HepG2 (cell line): ENCODE measurements around the gene SLC6A16. TPM values are rescaled to one million over a fixed set of nuclear protein-coding genes. Genes with fewer than 3 reads are reported as not detected.

ENCODE experiments used
- ATAC-seq: fragments of 200-7000 bp; cut with Tn5 transposase; 3 replicates; pipeline ENCODE4 v1.9.1; 2020; ENCODE audit warnings: mild to moderate bottlenecking, moderate library complexity
- BruUV-seq: library from RNA; stranded (reverse); fragments of 400-500 nt; replicated peaks from 2 replicates; lab custom pipeline; 2021; lab: Mats Ljungman, UMichigan
- CTCF ChIA-PET: fragments of 300-600 bp; formaldehyde crosslinking; extraction: SDS; loops from one replicate; lab custom pipeline; 2021; ENCODE audit warnings: low total read pairs, inconsistent platforms, low intra/inter-chr PET ratio; lab: Yijun Ruan, JAX
- POLR2A ChIA-PET: fragments of 350-600 bp; sonication (Branson Sonifier 250); formaldehyde crosslinking; loops from one replicate; lab custom pipeline; 2020; ENCODE audit warnings: antibody characterized with exemption, inconsistent platforms; lab: Yijun Ruan, JAX
- DNase-seq: peaks from one replicate; pipeline ENCODE4 v3.0.0-alpha.2; 2015; ENCODE audit warnings: low spot score
- FAIRE-seq: peaks from 3 replicates; lab custom pipeline; 2011; peaks lifted over from hg19 to GRCh38; lab: Jason Lieb, UNC
- H2AFZ ChIP-seq: one replicate; pipeline ENCODE4 v1.6.1; 2011; ENCODE audit warnings: low read length, inconsistent platforms
- H3K27ac ChIP-seq: fragments of 300-600 bp; 3 replicates; pipeline ENCODE4 v1.8.0; 2011; ENCODE audit warnings: mixed run types, mild to moderate bottlenecking, mixed read lengths, low read length, inconsistent platforms; ENCODE audit not compliant: insufficient read depth; ENCODE audit errors: extremely low read length
- H3K27me3 ChIP-seq, 2 experiments: fragments of 200-600 bp in 1 of 2; 2 replicates in 1 of 2; 3 replicates in 1 of 2; pipeline versions ENCODE4 v1.6.0 to v1.8.0; 2011; ENCODE audit warnings: low read length in 2 of 2, mild to moderate bottlenecking in 2 of 2, moderate library complexity in 2 of 2, inconsistent platforms in 1 of 2; ENCODE audit not compliant: insufficient read depth in 2 of 2, control insufficient read depth in 1 of 2
- H3K36me3 ChIP-seq, 2 experiments: fragments of 200-600 bp in 1 of 2; replicated peaks in 1 of 2; 2 replicates in 1 of 2; 3 replicates in 1 of 2; pipeline versions ENCODE4 v1.5.1 to v1.8.0; 2011; ENCODE audit warnings: low read length in 2 of 2, inconsistent platforms in 1 of 2; ENCODE audit not compliant: insufficient read depth in 2 of 2, control insufficient read depth in 1 of 2
- H3K4me1 ChIP-seq: 2 replicates; pipeline ENCODE4 v1.5.1; 2012; ENCODE audit warnings: low read length, inconsistent platforms; ENCODE audit not compliant: insufficient read depth
- H3K4me2 ChIP-seq: 2 replicates; pipeline ENCODE4 v1.6.0; 2011; ENCODE audit warnings: low read depth, low read length, inconsistent platforms
- H3K4me3 ChIP-seq, 3 experiments: fragments of 200-600 bp in 1 of 3; sonication (generic), shearing (Covaris generic) in 1 of 3; replicated peaks in 1 of 3; 2 replicates each; pipeline ENCODE4 v1.5.1; 2011 to 2016; ENCODE audit warnings: low read length in 3 of 3, inconsistent platforms in 2 of 3, low read depth in 2 of 3, mild to moderate bottlenecking in 2 of 3, control low read depth in 1 of 3, mixed read lengths in 1 of 3; ENCODE audit not compliant: insufficient read depth in 1 of 3
- H3K79me2 ChIP-seq: one replicate; pipeline ENCODE4 v1.6.1; 2011; ENCODE audit warnings: low read length, inconsistent platforms; ENCODE audit not compliant: insufficient read depth
- H3K9ac ChIP-seq: 2 replicates; pipeline ENCODE4 v1.6.0; 2011; ENCODE audit warnings: mild to moderate bottlenecking, low read depth, low read length, inconsistent platforms; ENCODE audit not compliant: insufficient read depth
- H3K9me3 ChIP-seq: 2 replicates; pipeline ENCODE4 v1.5.1; 2012; ENCODE audit warnings: mild to moderate bottlenecking, low read length
- H4K20me1 ChIP-seq: 2 replicates; pipeline ENCODE4 v1.6.0; 2011; ENCODE audit warnings: inconsistent platforms, mild to moderate bottlenecking, low read length, moderate library complexity; ENCODE audit not compliant: insufficient read depth
- HCFC1 ChIP-seq: fragments of 150-350 bp; IDR thresholded peaks from 2 replicates; pipeline ENCODE4 v1.6.1; 2014; ENCODE audit warnings: low read depth, low read length
- RORA ChIP-seq: sonication (generic); formaldehyde crosslinking; IDR thresholded peaks from 2 replicates; pipeline ENCODE4 v1.5.0; 2020; ENCODE audit warnings: mild to moderate bottlenecking, missing genetic modification reagents, moderate library complexity
- TEAD3 ChIP-seq: optimal IDR thresholded peaks from 2 replicates; pipeline ENCODE3; 2016; ENCODE audit warnings: borderline replicate concordance
- TOPORS ChIP-seq: sonication (generic); formaldehyde crosslinking; IDR thresholded peaks from 2 replicates; pipeline ENCODE4 v1.8.0; 2023; ENCODE audit warnings: mild to moderate bottlenecking, missing genetic modification reagents
- ZBTB3 ChIP-seq: sonication (generic); formaldehyde crosslinking; IDR thresholded peaks from 2 replicates; pipeline ENCODE4 v1.4.0; 2020; ENCODE audit warnings: low read depth, mild to moderate bottlenecking, moderate library complexity, missing genetic modification reagents, borderline replicate concordance
- ZNF17 ChIP-seq: sonication (generic); formaldehyde crosslinking; IDR thresholded peaks from 2 replicates; pipeline ENCODE4 v1.5.0; 2020; ENCODE audit warnings: mild to moderate bottlenecking, missing genetic modification reagents
- ZNF180 ChIP-seq: sonication (generic); formaldehyde crosslinking; IDR thresholded peaks from 2 replicates; pipeline ENCODE4 v1.4.0; 2020; ENCODE audit warnings: low read depth, missing genetic modification reagents, borderline replicate concordance
- ZNF264 ChIP-seq: sonication (generic); formaldehyde crosslinking; IDR thresholded peaks from 2 replicates; pipeline ENCODE4 v1.4.0; 2020; ENCODE audit warnings: missing genetic modification reagents
- ZNF441 ChIP-seq: sonication (generic); formaldehyde crosslinking; IDR thresholded peaks from 2 replicates; pipeline ENCODE4 v1.7.0; 2021; ENCODE audit warnings: missing genetic modification reagents, borderline replicate concordance
- ZNF564 ChIP-seq: sonication (generic); formaldehyde crosslinking; IDR thresholded peaks from 2 replicates; pipeline ENCODE4 v1.8.1; 2023; ENCODE audit warnings: mild to moderate bottlenecking, missing genetic modification reagents
- ZNF660 ChIP-seq: sonication (generic); formaldehyde crosslinking; IDR thresholded peaks from 2 replicates; pipeline ENCODE4 v1.5.1; 2020; ENCODE audit warnings: mild to moderate bottlenecking, low read depth, missing genetic modification reagents, borderline replicate concordance
- ZSCAN20 ChIP-seq: sonication (generic); formaldehyde crosslinking; IDR thresholded peaks from 2 replicates; pipeline ENCODE4 v1.4.0; 2020; ENCODE audit warnings: missing genetic modification reagents, mild to moderate bottlenecking, borderline replicate concordance
- ZSCAN22 ChIP-seq: sonication (generic); formaldehyde crosslinking; IDR thresholded peaks from 2 replicates; pipeline ENCODE4 v1.4.0; 2020; ENCODE audit warnings: mild to moderate bottlenecking, missing genetic modification reagents
- WGBS: methylation state at CpG from one replicate; pipeline ENCODE4 v1.1.6; 2017; ENCODE audit warnings: low lambda C conversion rate; 5-methylcytosine and 5-hydroxymethylcytosine counted together
- in situ Hi-C: cut with HindIII; loops from 2 replicates; pipeline ENCODE4 v1.10.0; 2017; ENCODE audit warnings: low pct_unique_long_range_greater_than_20kb; ENCODE audit not compliant: extremely low pct_ligation_motif_present
- intact Hi-C: fragments of 100-400 bp; cut with micrococcal nuclease; formaldehyde crosslinking; loops from one replicate; pipeline ENCODE4 v1.10.0; 2022; ENCODE audit not compliant: unreplicated experiment
- polyA plus RNA-seq, 8 experiments: library from polyadenylated mRNA; depleted of rRNA in 3 of 8; stranded (reverse) in 7 of 8; unstranded in 1 of 8; fragments of >200 nt; fragmentation: Illumina TruSeq in 4 of 8; extraction: Trizol in 4 of 8; gene quantifications; 2 replicates each; pipeline versions ENCODE4 v1.2.1 to v1.2.3, GENCODE V29; 2011 to 2016; ENCODE audit warnings: low read depth in 4 of 8, missing spikeins in 1 of 8, mixed read lengths in 1 of 8; ENCODE audit not compliant: insufficient read depth in 1 of 8
- total RNA-seq, 5 experiments: library from RNA; depleted of rRNA; stranded (reverse); fragments of >200 nt; fragmentation: Illumina TruSeq; extraction: Trizol; gene quantifications; 2 replicates each; pipeline ENCODE4 v1.2.3, GENCODE V29; 2016; ENCODE audit warnings: low read depth in 1 of 5
- TF ChIP-seq, protein P1 (sequence below): sonication (generic); formaldehyde crosslinking; IDR thresholded peaks from 2 replicates; pipeline ENCODE4 v1.8.1; 2022; ENCODE audit warnings: mild to moderate bottlenecking, missing genetic modification reagents

SLC6A16 gene
- total and polyA plus RNA-seq, 2 of the 13 experiments (the other 11 are each of a cell fraction or from before 2014, with no cell fraction given) = 0.07 to 0.18 TPM

DNA sequence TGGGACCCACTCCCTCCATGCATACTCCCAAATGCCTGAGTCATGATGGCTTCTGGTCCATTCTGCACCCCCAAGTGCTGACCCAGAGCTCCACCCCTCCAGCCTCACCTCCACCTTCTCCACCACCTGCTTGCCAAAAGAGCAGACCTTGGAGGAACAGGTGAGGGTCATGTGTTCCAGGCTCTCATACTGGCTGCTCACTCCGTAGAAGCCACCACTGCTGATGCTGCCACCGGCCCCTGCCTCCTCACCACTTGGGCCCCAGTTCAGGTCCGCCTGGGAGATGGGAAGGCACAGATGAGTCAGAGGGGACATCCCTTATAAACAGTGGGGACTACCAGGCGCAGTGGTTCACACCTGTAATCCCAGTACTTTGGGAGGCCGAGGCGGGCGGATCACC, 18.1 kb upstream of the SLC6A16 start (continued):
- TF ChIP-seq ZNF180 (CRISPR knock-in tag) (no peak), ZNF564 (CRISPR knock-in tag) (no peak)
- TF ChIP-seq, protein P1, sequence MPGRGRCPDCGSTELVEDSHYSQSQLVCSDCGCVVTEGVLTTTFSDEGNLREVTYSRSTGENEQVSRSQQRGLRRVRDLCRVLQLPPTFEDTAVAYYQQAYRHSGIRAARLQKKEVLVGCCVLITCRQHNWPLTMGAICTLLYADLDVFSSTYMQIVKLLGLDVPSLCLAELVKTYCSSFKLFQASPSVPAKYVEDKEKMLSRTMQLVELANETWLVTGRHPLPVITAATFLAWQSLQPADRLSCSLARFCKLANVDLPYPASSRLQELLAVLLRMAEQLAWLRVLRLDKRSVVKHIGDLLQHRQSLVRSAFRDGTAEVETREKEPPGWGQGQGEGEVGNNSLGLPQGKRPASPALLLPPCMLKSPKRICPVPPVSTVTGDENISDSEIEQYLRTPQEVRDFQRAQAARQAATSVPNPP = no peak

DNA sequence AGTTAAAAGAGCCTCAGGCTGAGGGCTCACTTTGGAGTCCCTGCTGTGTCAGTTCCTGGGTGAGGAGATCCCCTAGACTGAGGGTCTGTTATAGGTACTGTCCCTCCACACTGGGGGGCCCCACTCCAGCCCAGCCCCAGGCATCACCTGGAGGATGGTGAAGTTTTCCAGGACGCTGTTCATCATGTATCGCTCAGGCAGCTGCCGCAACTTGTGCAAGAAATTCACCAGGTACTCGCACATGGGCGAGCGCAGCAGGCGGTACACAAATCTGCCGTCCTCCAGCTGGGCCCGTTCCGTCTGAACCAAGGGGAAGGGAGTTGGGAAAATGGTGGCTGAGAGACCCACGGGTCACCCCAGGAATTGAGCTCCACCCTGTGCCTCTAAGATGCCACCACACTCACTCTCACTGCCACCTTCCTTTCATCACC, 17.3 kb upstream of the SLC6A16 start:
- Histone ChIP-seq H3K36me3 (peaks cover 5 to 6% of the 10 kb centered on the region in 2 experiments; a peak in 2 of 5 replicates), H3K4me3 (no peak overlapping the region), H3K9ac (no peak overlapping the region), H3K27me3 (no peaks in the 10 kb centered on the region), H3K79me2 (no peaks in the 10 kb centered on the region), H3K4me1 (peaks cover 15% of the 10 kb centered on the region), H3K27ac (no peak overlapping the region), H3K4me2 (no peak overlapping the region)
- no CpG with 5 or more reads among the region's 11 CpGs for WGBS
- intact Hi-C loops = no loop called here
- ChIA-PET CTCF (no interaction called here), POLR2A (no interaction called here)
- in situ Hi-C loops = no loop called here
- ATAC-seq = no peak
- TF ChIP-seq ZSCAN20 (CRISPR knock-in tag) (no peak), RORA (CRISPR knock-in tag) (no peak), ZSCAN22 (CRISPR knock-in tag) (no peak), TOPORS (no peak), ZNF660 (no peak), ZNF17 (no peak), ZNF264 (no peak), ZBTB3 (CRISPR knock-in tag) (no peak), HCFC1 (no peak), ZNF441 (CRISPR knock-in tag) (no peak), TEAD3 (CRISPR knock-in tag) (no peak)
- TF ChIP-seq, all 625 proteins: peak for 0
- Histone ChIP-seq H4K20me1 (no peaks in the 10 kb centered on the region), H3K9me3 (no peaks in the 10 kb centered on the region), H2AFZ (no peak overlapping the region)
- FAIRE-seq = no peak
- DNase-seq = no peak
- no TSS peak for BruUV-seq
